Caki2 (cell line): ENCODE measurements around the gene MAST4. TPM values are rescaled to one million over a fixed set of nuclear protein-coding genes. Genes with fewer than 3 reads are reported as not detected.

Experiments
- DNase-seq: peaks from one replicate; pipeline ENCODE4 v3.0.0-alpha.2; 2015; ENCODE audit warnings: low read depth
- in situ Hi-C: cut with HindIII; loops from 2 replicates; pipeline ENCODE4 v1.10.0; 2016; ENCODE audit warnings: low sequenced_read_pairs, low pct_unique_long_range_greater_than_20kb, mixed read lengths
- total RNA-seq: library from RNA; depleted of rRNA; stranded (reverse); fragments of >200 nt; shearing (Covaris generic); gene quantifications from 2 replicates; pipeline ENCODE4 v1.2.3, GENCODE V29; 2014; ENCODE audit warnings: low replicate concordance

MAST4 gene
- total RNA-seq, 1 experiment from 2014 or later, result not detected

- no peak for DNase-seq
- in situ Hi-C loops, result no loop called here
These were observed 481.1 kb downstream of the MAST4 start for GRCh38 chr5:67077296-67077695.

GRCh38 chr5:67081261-67081660, 485.1 kb downstream of the MAST4 start:
- in situ Hi-C loops, result no loop called here
- DNase-seq, result no peak

GRCh38 chr5:67082941-67083340, 486.7 kb downstream of the MAST4 start:
- DNase-seq, result no peak
- in situ Hi-C loops, result no loop called here

GRCh38 chr5:67085616-67086015, 489.4 kb downstream of the MAST4 start:
- in situ Hi-C loops, result no loop called here
- DNase-seq, result no peak

- no peak for DNase-seq
- in situ Hi-C loops, result no loop called here
These were observed 493.1 kb downstream of the MAST4 start for GRCh38 chr5:67089200-67089725.

GRCh38 chr5:67090040-67090439, 493.8 kb downstream of the MAST4 start:
- in situ Hi-C loops, result no loop called here
- DNase-seq, result no peak

GRCh38 chr5:67090593-67090992, 494.4 kb downstream of the MAST4 start:
- in situ Hi-C loops, result no loop called here
- no peak for DNase-seq

- in situ Hi-C loops, result no loop called here
- DNase-seq, result no peak
These were observed 496.3 kb downstream of the MAST4 start for GRCh38 chr5:67092535-67092934.

- in situ Hi-C loops, result no loop called here
- no peak for DNase-seq
These were observed 497.1 kb downstream of the MAST4 start for GRCh38 chr5:67093279-67093678.

- in situ Hi-C loops, result no loop called here
- DNase-seq, result no peak
These were observed 498.5 kb downstream of the MAST4 start for GRCh38 chr5:67094476-67095300.

GRCh38 chr5:67095346-67096171, 499.4 kb downstream of the MAST4 start:
- in situ Hi-C loops, result no loop called here
- no peak for DNase-seq

- DNase-seq, result no peak
- in situ Hi-C loops, result no loop called here
These were observed 502.5 kb downstream of the MAST4 start for GRCh38 chr5:67098656-67099055.

GRCh38 chr5:67100301-67100700, 504.1 kb downstream of the MAST4 start:
- no peak for DNase-seq
- in situ Hi-C loops, result no loop called here

- in situ Hi-C loops, result no loop called here
- DNase-seq, result no peak
These were observed 506.5 kb downstream of the MAST4 start for GRCh38 chr5:67102708-67103107.

GRCh38 chr5:67104859-67105258, 508.7 kb downstream of the MAST4 start:
- DNase-seq, result no peak
- in situ Hi-C loops, result no loop called here

GRCh38 chr5:67105270-67105669, 509.1 kb downstream of the MAST4 start:
- DNase-seq, result no peak
- in situ Hi-C loops, result no loop called here

- no peak for DNase-seq
These were observed 510.6 kb downstream of the MAST4 start for GRCh38 chr5:67106626-67107342.

GRCh38 chr5:67111779-67112178, 515.6 kb downstream of the MAST4 start:
- in situ Hi-C loops, result no loop called here
- no peak for DNase-seq

More at GRCh38 chr5:67106626-67107342, 510.6 kb downstream of the MAST4 start:
- in situ Hi-C loops, result no loop called here

- DNase-seq, result no peak
- in situ Hi-C loops, result no loop called here
These were observed 519.1 kb downstream of the MAST4 start for GRCh38 chr5:67115246-67115645.
